IPS-NIHi11 (cell line): Measurements from ENCODE around the gene ST6GALNAC3.

Source experiments
- DNase-seq: peaks from one replicate; pipeline ENCODE4 v3.0.0; 2012; ENCODE audit warnings: mixed read lengths, low spot score

ST6GALNAC3 gene

DNA sequence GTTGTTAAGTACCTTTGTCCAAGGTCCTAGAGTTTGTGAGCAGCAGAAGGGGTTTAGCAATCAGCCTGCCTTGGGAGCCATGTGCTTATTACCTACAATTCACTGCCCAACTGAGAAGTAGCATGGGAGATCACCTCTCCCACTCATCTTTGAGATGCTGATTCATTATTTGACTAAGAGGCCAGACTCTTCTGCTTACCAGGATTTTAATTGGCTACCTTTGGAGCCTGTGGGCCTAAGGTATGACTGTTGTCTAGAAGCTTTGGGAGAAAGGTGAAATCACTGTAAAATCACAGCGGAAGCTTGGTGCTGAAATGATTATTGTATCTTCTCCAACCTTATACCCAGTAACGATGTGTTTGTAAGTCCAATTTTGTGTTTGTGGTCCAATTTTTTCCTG is 213.4 kb downstream of the ST6GALNAC3 start:
- no peak for DNase-seq

GRCh38 chr1:76288758-76289483 is 214.4 kb downstream of the ST6GALNAC3 start:
- DNase-seq: no peak

DNA sequence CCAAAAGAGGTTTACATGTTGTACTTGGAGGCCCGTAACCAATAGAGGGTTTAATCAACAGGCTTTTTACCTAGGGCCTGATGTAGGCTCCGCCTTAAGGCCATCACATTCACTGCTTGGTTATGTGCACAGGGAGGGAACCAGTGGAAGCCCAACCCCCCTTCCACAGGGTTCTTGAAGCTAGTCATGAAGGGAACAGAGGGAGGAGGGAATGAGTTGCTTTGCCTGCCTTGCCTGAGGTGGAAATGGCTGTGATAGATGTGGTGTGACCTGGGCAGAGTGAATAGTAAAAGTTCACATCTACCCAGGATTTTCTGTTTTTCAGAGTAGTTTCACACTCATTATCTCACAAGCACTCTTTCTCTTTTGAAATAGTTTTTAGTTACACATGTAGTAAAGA is 215.1 kb downstream of the ST6GALNAC3 start:
- no peak for DNase-seq

GRCh38 chr1:76290271-76290670 is 215.7 kb downstream of the ST6GALNAC3 start:
- no peak for DNase-seq

GRCh38 chr1:76291191-76291590 is 216.6 kb downstream of the ST6GALNAC3 start:
- no peak for DNase-seq

GRCh38 chr1:76291737-76292136 is 217.2 kb downstream of the ST6GALNAC3 start:
- no peak for DNase-seq

DNA sequence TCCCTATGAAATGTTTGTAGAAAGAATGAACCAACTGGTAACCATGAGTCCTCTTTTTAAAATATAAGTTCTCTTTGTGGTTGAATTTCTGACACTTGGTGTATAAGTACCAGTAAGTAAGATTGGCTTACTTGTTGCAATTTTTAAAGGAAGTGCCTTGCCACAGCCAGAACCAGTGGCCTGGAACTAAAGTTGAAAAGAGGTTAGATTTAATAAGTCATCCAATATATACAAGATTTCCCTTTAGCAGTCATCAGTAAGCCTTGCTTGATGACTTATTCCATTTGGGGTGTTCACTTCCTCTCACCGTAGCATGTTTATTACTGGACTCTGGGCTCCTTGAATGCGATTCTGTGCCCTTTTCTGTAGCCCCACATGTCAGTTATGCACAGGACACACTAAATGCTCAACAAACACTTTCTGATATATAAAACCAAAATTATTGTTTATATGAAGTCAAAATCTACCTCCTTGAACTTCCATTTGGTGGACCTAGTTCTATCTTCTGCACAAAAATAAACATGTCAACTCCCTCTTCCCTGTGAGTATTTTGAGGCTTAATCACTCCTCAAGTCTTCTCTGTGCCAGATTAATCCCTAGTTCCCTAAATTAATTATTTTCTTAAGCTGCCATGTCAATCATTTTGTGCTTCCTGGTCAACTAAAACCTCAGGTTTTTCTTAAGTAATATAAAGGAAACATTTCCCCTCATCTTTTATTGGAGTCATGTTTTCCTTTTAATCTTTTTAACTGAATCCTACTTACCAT is 218.1 kb downstream of the ST6GALNAC3 start:
- DNase-seq: no peak

- no peak for DNase-seq
Observed at GRCh38 chr1:76293831-76294230, 219.3 kb downstream of the ST6GALNAC3 start.

DNA sequence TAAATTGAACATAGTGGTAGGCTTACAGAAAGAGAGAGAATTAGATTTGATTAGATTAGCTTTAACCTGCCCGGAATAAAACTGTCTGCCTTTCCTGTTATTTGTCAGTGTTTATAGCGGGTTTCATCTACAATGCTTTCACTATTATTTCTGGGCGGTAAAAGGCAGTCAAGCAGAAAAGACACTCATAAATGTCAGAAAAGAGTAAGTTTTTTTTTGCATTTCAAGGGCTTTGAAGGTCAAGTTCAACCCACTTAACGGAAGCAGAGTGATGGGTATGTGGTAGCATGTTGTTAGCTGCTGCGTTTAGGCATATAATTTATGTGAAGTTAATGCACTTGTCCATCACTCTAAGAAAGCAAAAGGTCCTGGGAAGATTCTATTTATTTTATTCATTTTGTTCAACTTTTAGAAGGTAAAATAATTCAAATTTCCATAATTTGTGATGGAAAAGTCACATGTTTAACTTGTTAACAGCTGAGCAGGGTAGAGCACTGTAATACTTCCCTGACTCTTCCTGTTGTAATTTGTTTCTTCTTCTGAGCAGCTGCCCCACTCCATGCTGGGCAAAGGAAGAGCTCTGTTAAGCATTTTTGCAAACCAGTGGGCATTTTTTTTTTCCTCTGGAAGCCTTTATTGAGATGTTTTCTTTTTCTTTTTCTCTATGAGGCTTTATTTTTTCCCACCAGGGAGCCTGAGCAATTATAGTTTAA is 220.1 kb downstream of the ST6GALNAC3 start:
- DNase-seq: no peak

DNA sequence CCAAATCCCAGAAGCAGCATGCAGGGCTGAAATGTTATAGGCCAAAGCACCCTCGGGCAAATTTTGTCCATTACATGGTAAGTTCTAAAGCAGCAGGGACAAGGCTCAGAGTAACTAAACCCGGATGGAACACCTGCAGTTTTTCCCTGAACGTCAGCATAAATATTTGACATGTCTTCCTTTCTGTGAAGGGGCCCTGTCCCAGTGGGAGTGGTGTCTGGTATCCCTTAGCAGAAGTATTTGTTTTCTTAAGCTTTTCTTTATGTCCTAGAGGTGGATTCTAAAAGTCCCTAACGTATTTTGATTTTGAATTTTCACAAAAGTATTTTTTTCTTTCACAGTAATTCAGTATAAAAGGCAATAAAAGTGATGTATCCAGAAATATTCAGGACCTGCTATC is 223.9 kb downstream of the ST6GALNAC3 start:
- no peak for DNase-seq

DNA sequence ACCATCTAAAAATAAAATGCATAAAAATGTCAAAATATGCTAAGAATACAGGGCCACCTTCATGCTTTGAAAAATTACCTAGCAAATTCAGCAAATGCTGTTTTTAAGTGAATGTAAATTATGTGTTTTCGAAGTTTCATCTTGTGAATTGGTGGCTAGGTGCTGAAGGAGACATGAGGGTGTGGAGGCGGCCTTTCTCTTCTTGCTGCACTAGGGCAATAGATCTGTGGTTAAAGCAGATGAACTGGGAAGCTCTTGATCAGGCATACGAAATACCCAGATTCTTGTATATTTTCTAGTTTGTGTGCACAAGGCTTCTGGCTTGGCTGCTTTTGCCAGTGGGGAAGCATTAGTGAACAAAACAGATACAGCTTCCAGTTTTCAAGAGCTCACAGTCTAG is 224.5 kb downstream of the ST6GALNAC3 start:
- DNase-seq: no peak

- DNase-seq: no peak
Observed at GRCh38 chr1:76300556-76300955, 226.0 kb downstream of the ST6GALNAC3 start.

DNA sequence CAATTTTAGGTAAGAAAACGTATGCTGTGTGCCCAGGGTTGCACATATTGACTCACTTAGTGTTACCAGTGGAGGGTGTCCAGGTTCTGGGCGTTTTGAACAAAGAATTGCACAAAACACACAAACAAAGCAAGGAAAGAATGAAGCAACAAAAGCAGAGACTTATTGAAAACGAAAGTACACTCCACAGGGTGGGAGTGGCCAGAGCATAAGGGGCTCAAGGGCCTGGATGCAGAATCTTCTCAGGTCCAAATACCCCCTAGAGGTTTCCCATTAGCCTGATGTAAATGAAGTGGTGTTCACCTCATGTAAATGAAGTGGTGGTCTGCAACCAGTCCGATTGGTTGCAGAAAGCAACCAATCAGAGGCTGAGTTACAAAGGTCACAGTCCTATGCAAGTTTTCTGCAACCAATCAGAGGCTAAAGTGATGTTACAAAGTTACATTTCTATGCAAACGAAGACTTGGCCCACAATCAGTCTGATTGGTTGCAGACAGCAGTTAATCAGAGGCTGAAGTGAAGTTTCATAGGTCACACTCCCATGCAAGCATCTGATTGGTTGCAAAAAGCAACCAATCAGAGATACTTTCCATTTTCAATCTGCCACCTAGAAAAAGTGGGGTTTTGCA is 228.3 kb downstream of the ST6GALNAC3 start:
- DNase-seq: no peak

DNA sequence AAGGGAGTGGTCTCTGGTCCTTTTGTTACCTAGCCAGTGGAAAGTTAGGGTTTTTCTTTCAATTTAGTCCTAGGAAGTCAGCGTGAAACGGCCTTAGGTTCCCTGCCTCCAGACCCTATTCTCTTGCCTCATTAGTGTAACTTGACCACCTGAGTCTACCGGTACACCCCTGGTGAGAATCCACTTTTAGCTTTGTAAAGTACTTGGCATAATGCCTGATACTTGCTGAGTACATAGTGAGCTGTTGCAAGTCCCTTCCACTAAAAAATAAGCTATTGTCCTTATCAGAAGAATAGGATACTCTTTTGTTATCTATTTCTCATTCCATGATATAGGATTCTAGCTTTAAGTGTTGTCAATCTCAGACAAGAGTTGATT is 228.8 kb downstream of the ST6GALNAC3 start:
- DNase-seq: no peak

GRCh38 chr1:76313304-76313703 is 238.8 kb downstream of the ST6GALNAC3 start:
- DNase-seq: no peak

- no peak for DNase-seq
Observed at GRCh38 chr1:76314730-76315129, 240.2 kb downstream of the ST6GALNAC3 start.

GRCh38 chr1:76317299-76317900 is 242.9 kb downstream of the ST6GALNAC3 start:
- no peak for DNase-seq

- DNase-seq: peak; percentile 59
Observed at GRCh38 chr1:76330991-76331603, 256.6 kb downstream of the ST6GALNAC3 start.

DNA sequence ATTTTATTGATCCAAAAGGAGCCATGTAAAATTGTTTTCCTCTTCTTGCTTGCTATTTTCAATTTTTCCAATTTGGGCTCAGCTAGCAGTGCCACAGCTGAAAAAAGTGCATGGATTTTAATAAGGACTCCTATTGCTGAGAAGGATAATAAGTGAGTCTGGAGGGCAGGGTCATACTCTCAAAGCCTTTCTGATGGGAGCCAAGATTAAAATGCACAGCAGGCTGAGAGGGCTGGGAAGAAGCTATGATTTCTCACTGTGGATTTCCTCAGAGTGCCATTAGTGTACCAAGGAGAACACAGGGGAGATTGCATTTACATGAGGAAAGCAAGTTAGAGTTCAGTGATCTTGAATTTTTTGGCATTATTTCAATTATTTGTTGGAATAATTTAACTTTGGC is 261.3 kb downstream of the ST6GALNAC3 start:
- no peak for DNase-seq

- DNase-seq: peak; percentile 37
Observed at GRCh38 chr1:76336931-76337371, 262.4 kb downstream of the ST6GALNAC3 start.

- DNase-seq: no peak
Observed at GRCh38 chr1:76337542-76338219, 263.1 kb downstream of the ST6GALNAC3 start.
